GM12801 (cell line): ENCODE results near the gene IL1R2.

ENCODE experiments used
- TF ChIP-seq, protein P1 (sequence below): IDR thresholded peaks from one replicate; pipeline ENCODE4 v1.5.1; 2011; ENCODE audit warnings: control low read depth; ENCODE audit not compliant: insufficient read length; ENCODE audit errors: extremely low read depth

IL1R2 gene

DNA sequence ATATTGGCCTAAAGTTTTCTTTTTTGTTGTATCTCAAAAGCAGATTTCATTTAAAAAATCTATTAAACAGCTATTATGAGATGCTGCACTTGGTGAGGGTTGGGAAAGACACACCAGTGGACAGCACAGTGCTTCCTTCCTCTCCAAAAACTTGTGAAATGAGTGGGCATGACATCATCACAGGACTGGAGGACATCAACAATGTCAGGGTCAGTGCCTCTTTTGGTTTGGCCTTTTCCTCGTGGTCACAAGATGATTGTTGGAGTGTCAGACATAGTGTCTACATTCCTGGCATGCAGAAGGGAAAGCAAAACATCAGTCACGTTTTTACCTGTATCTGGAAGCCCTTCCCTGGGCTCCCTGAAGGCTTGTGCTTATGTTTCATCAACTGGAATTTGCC is 49.6 kb downstream of the IL1R2 start:
- TF ChIP-seq, protein P1, sequence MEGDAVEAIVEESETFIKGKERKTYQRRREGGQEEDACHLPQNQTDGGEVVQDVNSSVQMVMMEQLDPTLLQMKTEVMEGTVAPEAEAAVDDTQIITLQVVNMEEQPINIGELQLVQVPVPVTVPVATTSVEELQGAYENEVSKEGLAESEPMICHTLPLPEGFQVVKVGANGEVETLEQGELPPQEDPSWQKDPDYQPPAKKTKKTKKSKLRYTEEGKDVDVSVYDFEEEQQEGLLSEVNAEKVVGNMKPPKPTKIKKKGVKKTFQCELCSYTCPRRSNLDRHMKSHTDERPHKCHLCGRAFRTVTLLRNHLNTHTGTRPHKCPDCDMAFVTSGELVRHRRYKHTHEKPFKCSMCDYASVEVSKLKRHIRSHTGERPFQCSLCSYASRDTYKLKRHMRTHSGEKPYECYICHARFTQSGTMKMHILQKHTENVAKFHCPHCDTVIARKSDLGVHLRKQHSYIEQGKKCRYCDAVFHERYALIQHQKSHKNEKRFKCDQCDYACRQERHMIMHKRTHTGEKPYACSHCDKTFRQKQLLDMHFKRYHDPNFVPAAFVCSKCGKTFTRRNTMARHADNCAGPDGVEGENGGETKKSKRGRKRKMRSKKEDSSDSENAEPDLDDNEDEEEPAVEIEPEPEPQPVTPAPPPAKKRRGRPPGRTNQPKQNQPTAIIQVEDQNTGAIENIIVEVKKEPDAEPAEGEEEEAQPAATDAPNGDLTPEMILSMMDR = no peak

DNA sequence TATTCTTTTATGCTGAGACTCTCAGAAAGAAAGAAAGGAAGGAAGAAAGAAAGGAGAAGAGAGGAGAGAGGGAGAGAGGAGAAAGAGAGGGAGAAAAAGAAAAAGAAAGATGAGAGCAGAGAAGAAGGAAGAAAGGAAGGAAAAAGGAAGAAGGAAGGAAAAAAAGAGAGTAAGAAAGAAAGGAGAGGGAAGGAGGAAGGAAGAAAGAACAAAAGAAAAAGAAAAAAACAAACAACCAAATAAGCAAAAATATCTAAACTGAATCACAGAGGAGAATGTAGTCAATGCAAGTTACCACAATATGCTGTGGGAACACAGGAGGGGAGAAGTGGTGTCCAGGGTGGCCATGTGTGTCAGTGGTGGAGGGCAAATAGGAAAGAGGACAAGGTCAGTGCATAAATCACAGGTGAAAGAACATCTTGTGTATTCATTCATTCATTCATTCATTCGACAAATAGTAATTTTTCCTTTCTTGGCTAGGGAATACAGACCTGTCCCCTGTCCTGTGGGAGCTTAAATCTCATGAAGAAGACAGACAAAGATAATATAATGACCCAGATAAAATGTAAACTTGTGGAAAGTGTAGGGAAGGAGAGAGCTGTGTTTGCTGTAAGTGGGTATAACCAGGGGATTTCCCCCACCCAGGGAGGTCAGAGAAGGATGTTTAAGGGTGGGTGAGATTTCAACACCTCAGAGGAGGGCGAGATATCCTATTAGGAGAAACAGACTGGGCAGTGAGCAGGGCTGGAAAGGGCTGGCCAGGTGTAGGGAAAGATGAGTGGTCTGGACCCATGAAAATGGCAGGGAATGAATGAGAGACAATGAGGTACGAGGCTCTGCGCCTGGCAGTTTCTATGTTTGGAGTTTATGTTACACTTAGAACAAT is 50.7 kb downstream of the IL1R2 start:
- TF ChIP-seq, protein P1 = no peak

DNA sequence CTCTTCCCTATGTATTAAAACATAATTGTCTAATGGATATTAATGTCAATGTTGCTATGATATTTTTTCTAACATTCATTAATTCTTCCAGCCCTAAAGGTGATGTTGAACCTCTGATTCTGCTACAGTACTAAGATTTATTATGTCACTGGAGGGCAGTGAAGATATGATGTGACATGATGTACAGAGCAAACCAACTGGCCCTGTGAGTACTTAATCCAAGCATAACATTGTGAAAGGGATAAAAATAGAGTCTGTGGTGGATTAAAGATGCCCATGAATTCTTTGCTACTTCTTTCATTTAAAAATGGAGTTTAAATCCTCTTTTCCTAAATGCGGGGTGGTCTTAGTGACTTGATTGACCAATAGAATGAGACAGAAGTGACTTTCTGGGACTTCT is 51.8 kb downstream of the IL1R2 start:
- TF ChIP-seq, protein P1 = no peak

DNA sequence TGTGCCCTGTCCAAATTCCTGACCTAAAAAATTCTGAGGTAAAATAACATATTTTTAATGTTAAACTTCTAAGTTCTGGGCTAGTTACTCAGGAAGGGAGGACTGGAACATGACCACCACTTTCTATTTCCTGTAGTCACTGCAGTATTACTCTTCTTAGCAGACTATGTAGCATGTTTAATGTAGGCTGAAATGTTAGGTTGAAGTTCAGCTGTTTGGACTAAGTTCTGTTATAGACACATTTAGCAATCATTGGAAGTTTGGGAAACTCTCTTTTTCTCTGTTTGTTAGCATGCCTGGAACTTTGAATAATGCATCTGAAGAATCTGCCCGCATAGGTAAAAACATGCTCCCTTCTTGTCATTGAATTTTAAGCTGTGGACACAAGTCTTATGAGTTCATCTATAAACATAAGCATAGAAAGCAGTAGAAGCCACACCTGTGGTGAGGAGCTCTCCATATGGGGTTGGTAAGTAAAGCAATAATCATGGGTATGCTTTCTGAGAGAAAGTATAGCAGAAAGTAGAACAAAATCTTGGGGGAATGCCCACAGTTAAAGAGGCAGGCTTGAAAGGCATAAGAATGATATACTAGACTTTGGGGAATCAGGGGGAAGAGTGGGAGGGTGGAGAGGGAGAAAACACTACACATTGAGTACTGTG is 52.6 kb downstream of the IL1R2 start:
- TF ChIP-seq, protein P1 = no peak

DNA sequence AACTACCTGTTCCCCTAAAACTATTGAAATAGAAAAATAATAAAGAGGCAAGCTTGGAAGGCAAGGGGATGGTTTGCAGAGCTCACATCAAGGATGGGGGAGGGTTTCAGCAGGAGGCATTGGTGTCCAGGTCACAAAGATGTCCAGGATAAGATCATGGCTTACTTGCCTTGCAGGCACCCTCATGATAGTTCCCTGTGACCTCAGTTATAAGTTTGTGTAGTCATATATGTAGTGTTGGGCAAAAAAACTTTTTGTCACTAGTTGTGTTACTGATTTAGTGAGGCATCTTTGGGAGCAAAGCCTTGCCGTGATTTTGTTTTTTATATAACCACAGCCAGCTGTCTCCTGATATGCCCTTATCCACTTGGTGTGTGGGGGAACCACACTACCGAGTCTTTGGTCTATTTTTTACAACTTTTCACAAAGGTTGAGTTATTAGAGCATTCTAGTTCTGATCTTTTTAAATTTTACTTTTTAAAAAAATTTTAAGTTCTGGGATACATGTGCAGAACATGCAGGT is 53.3 kb downstream of the IL1R2 start:
- TF ChIP-seq, protein P1 = no peak

DNA sequence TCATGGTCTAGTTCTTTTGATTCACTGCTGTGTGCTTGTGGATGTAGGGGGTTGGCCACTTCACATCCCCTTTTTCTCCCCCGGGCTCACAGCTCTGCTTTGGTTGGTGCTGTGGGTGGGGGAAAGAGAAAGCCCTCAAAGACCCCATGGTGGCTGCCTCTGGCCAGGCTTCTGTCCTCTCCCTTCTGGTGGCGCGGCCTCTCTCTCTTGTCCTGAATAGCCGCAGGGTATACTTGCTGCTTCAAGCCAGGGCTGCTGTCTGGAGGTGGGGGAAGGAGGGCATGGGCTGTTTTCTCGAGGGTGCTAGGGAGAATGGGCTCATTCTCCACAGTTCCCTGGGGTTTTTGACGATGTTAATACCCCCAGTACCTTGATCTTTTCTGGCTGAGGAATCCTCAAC is 53.9 kb downstream of the IL1R2 start:
- TF ChIP-seq, protein P1 = no peak

DNA sequence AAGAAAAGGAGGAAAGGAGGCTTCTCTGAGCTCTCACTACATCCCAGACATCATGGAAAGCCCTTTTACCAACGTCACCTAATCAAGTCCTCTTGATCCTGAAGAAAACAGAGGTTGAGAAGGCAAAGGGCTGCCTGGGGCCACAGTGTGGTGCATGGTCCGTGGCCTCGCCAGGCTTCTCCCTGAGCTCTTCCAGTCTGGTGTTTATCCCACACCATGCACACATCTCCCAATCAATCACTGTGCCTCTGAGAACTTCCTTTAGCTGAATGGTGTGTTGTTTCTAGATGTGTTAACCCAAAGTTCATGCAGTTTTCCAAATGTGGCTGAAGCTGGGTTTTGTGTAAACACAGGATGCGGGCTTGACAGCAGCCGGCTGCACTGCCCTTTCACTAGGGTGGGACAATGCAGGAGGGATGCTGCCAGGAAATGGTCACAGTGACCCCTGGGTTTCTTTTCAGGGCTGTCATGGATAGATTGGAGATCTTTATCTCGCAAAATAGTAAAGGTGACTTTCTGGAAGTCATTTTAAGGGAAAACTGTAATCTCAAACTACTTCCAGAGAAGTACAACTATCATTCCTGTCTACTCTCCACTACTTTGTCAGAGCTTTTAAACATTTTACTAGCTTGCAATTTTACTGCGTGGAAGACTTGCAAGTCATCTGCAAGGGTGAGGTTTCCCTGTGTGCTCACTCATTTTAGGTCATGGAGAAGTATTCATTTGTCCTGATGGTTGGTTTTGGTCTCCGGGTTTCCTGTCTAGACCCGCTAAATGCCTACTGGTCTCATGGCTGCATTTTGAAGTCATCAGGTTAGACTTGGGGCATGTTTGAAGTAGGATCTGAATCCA is 54.6 kb downstream of the IL1R2 start:
- TF ChIP-seq, protein P1 = no peak
